Fibroblast of skin of left quadriceps (primary cell): ENCODE results near the gene TBX10.
"Not testable (repeated sequence)": the region's sequence is repeated elsewhere in the genome, so short reads cannot be mapped to it uniquely, and the experiment has no call there.

ENCODE experiments used
- DNase-seq, 2 experiments: peaks; one replicate each; pipeline ENCODE4 v3.0.0-alpha.2; 2013; ENCODE audit warnings: low read depth in 2 of 2

TBX10 gene

DNA sequence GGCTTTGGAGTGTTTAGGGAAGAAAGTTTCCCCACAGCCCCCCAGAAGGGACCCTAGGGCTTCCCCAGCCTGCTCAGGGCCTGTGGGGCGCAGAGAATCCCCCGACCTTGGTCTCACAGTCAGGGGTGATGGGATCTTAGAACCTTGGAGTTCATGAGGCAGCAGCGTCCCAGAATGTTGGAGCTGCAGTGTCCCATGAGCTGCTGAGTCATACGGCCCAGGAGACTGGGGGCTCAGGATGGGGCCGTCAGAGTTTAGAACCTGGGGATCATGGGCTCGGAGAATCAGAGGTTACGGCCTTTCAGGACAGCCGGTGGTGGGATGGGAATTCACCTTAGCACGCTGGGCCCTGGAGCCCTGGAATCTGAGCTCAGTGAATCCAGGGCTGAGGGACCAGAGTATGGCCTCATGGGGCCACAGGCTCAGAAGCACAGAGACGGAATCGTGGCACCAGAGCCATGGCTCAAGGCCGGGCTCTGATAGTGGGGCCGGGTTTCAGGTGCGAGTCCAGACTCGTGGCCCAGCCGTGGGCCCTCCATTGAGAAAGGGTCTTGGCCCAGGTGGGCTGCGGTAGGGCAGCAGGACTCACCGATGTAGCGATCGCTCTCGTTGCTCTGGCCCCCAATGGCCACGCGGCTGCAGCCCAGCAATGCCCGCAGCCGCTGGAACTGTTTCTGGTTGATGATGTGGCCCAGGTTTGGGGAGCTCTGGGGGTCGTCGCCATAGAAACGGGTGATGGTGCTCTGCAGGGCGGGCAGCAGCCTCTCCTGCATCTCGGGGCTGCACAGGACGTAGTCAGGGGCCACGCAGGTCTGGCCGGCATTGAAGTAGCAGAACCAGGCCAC lies 25.4 kb upstream of the TBX10 start:
- DNase-seq, result no peak

DNA sequence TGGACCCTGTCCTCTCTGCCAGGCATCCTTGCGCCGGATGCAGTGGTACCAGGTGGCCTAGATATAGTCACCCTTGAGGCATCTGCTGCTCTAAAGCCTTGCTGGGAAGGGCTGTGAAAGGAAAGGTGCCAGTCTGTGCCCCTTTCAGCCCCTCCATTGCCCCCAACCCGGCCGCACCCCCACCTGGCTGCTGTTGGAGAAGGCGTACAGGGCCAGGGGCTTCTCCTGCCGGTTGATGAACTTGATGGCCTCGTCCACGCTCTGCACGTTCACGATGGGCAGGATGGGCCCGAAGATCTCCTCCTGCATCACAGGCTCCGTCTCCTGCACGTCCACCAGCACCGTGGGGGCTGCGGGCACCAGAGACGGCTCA lies 24.6 kb upstream of the TBX10 start:
- DNase-seq, result no peak

DNA sequence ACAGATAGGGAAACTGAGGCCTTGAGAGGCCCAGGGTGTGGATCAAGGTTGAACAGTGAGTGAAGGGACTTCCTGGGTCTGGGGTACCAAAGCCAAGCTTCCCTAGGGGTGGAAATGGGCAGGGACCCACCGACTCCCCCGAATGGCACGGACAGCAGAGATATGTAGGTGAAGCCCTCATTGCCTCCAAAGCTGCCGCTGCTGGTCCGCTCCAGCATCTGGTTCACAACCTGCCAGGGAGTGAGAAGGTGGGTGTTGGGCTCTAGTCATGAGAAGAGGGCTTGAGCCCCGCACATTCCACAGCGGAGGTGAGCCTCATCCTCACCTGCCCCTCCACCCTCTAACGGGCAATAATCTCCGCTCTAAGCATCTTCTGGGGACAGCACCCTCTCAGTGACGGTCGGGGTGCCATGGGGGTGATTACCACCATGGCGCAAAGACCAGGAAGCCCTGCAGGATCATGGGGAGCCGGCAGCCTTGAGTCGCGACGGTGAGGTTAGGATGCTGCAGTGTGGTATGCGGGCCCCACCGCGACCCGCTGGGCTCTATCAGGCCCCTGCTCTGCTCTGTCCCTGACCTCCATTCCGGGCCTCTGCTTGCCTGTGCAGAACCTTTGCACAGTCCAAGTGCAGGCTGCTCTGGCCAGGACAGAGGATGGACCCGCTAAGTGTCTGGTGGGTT lies 24.1 kb upstream of the TBX10 start:
- no peak for DNase-seq

DNA sequence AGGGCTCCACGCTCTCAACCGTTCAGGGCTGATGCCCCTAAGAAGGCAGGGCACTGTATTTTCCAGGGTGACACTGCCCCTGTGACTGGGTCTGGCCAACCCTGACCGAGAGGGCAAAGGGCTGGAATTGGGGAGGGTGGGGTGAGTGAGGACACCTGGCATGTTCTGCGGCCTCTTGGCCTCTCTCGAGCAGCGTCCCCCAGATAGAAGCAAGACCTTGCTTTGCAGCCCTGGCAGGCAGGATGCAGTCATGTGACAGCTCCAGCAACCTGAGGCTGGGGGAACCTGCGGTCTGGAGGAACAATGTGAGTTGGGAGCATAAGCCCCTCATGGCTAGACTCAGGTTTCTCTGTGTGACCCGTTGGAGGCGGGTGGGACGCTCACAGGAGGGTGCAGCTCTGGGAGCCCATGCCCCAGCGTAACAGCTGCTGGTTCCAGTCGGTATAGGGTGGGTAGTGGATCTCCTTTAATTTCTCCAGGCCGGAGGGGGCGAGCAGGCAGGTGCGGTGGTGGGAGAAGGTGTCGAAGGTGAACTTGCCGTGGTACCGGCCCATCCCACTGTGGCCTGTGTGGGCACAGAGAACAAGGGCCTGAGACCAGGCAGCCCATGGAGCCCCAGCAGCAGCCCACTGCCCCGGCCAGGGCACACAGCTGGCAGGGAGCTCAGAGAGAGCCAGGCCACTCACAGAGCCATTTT lies 23.4 kb upstream of the TBX10 start:
- no peak for DNase-seq

DNA sequence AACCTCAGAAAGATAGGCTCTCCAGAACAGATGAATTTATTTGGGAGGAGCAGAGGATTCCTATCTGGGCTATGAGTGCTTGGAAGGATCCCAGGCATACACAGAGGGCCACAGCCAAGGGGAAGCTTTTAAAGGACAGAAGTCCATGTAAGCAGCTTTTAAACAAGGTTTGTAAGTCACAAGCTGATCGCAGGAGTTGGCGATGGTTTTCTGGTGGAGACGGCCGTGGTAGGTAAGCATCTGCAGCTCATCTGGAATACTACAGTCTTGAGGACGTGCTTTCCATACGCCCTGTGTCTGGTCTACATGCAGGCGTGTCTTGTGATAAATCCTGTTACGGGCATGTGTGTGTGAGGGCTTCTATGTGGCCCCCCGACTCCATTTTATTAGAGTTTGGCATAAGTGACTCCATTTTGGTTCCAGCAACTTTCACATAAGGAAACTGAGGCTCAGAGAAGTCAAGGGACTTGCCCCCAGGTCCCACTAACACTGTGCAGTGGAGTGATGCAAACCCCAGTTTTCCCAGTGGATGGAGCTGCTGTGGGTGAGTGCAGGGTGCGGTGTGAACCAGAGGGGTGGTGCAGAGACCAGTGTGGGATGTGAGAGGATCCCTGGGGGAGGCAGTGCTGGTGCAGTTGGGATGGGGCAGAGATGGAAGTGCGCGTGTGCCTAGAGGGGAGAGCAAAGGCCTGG lies 22.7 kb upstream of the TBX10 start:
- no peak for DNase-seq

DNA sequence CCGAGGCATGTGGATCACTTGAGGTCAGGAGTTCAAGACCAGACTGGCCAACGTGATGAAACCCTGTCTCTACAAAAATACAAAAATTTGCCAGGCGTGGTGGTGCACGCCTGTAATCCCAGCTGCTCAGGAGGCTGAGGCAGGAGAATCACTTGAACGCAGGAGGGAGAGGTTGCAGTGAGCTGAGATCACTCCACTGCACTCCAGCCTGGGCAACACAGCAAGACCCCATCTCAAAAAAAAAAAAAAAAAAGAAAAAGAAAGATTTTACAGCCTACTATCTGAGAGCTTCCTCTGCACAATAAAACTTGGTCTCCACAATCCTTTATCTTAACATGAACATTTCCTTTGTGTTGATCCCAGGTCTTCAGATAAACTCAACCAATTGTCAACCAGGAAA lies 21.2 kb upstream of the TBX10 start:
- not testable (repeated sequence) for DNase-seq

DNA sequence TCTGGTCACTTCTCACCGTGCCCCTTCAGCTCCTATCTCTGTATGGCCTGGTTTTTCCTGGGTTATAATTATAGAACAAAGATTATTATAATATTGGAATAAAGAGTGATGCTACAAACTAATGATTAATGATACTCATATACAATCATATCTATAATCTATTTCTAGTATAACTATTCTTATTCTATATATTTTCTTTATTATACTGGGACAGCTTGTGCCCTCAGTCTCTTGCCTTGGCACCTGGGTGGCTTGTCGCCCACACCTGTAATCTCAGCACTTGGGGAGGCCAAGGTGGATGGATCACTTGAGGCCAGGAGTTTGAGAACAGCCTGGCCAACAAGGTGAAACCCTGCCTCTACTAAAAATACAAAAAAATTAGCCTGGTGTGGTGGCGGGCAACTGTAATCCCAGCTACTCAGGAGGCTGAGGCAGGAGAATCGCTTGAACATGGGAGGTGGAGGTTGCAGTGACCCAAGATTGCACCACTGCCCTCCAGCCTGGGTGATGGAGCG lies 20.1 kb upstream of the TBX10 start:
- DNase-seq, result not testable (repeated sequence)

DNA sequence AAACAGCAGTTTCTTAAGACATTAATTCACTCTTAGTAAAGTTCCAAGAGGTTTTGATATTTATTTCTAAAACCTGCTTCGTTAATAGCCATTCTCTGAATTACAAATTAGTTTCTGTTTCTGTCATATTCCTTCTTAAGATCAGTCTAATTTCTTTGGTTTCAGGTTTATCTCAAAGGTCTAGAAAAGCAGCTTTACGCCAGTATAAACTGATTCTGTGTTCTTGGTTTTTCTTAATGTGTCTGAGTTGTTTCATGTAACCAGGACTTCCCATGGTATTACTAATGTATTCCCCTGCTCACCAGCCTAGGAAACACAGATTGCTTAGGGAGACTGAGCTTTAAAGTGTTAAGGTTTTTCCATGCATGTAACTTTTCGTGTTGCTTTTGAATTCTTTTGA lies 17.7 kb upstream of the TBX10 start:
- DNase-seq, result no peak

DNA sequence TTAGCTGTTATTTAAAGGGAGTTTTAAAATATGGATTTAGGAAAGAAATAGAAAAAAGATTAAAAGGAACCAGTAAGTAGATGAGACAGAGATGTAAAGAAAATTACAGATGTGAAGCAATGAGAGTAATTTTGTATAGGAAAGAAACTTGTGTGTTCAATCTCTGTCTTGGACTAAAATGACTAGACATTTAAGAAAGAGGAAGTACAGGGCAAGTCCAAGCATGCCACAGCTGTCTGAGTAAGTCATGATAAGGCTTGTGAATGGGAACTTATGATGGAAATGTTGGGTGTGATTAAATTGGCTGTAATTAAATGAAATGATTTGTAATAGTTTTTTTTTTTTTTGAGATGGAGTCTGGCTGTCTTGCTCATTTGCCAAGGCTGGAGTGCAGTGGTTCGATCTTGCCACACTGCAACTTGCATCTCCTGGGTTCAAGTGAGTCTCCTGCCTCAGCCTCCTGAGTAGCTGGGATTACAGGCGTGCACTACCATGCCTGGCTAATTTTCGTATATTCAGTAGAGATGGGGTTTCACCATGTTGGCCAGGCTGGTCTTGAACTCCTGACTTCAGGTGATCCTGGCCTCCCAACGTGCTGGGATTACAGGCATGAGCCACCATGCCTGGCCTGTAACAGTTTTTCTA lies 16.8 kb upstream of the TBX10 start:
- no peak for DNase-seq

DNA sequence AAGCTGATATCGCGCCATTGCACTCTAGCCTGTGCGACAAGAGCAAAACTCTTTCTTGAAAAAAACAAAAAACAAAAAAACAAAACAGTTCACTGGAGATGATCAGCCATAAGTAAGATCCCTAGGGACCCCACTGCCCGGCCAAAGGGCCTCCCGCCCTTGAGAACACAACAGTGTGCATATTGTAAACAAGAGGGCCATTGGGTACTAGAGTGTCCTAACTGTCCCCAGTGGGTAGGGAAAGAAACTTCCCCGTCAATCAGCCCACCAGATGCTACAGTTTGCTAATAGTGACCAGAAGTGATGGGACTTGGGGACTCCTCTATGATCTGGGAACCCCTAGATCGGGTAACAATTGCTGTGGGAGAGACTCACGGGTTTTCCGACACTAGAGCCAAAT lies 14.7 kb upstream of the TBX10 start:
- DNase-seq, result no peak

DNA sequence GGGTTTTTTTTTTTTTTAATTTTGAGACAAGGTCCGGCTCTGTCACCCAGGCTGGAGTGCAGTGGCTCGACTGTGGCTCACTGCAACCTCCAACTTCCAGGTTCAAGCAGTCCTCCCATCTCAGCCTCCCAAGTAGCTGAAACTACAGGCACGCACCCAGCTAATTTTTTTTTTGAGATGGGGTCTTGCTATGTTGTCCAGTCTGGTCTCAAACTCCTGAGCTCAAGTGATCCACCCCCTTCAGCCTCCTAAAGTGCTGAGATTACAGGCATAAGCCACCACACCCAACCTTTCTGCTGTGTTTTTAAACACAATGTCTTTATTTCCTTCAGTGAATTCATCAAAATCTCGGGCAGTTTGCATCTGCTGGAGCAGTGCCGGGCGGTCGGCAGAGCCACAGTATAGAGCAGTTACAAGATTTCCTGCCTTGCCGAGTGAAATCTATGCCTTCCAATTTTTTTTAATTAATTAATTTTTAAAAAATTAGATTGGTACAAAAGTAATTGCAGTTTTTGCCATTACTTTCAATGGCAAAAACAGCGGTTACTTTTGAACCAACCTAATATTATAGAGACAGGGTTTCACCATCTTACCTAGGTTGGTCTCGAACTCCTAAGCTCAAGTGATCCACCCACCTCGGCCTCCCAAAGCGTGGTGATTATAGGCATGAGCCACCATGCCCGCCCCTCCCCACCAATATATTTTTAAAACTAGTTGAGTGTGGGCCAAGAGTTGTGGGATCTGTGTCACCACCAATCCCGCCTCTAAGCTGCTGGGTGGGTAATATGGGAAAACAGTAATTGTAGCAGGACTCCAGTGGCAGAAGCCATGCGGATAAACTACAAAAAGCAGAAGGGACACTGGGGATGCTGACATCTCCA lies 13.6 kb upstream of the TBX10 start:
- DNase-seq, result no peak

DNA sequence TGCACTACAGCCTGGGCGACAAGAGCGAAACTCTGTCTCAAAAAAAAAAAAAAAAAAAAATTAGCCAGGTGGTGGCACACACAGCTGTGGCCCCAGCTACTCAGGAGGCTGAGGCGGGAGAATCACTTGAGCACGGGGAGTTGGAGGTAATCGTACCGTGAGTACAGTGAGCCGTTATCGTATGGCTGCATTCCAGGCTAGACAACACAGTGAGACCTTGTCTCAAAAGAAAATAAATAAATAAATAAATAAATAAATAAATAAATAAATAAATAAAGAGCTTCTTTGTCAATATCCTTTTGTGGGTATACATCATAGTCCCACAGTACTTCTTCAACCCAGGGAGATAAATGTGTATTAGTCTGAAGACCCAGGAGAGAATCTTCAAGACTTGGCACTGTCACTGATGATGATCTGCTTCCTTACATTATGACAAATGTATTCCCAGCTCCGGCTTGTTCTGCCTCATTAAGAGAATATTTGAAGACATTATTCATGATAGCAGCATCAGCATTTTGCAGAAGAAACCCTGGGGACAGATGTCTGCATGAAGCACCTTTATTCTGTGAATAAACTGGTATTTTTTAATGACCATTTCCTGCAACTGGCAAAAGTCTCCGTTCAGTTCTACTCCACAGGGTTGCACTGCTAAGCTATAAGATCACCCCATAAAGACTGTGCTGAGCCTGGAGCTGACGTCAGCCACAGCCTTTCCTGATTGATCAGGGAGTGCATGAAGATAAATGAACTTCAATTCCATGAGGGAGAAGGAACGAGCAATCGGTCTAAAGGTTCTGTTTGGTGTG lies 12.6 kb upstream of the TBX10 start:
- DNase-seq, result no peak

DNA sequence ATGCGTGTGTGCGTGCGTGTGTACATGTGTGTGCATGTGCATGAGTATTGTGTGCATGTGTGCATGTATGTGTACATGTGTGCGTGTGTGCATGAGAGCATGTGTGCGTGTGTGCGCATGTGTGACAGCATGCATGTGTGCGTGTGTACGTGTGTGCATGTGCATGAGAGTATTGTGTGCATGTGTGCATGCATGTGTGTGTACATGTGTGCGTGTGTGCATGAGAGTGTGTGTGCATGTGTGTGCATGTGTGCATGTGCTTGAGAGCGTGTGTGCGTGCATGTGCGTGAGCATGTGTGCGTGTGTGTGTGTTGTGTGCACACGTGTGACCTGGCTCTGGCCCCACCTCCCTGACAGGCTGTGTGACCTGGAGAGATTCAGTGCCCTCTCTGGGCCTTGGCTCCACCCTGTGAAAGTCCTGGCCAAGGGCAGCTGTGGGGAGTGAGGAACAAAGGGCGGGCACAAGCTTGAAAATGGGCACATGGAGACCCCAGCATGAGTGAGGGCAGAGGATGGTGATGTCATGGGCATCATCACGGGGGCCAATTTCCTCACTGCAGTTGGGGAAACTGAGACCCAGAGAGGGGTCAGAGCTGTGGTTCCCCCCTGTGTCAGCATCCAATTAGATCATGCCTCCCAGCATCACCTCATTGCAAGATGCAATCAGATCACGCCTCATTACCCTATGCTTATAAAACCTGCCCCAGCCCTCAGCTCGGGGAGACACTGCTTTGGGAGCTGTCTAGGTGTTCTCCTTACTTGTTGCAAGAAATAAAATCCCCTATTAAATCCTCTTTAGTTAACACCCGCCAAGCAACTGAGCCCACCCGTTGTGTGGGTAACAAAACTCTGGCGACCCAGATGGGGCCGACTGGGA lies 10.3 kb upstream of the TBX10 start:
- DNase-seq, result no peak

DNA sequence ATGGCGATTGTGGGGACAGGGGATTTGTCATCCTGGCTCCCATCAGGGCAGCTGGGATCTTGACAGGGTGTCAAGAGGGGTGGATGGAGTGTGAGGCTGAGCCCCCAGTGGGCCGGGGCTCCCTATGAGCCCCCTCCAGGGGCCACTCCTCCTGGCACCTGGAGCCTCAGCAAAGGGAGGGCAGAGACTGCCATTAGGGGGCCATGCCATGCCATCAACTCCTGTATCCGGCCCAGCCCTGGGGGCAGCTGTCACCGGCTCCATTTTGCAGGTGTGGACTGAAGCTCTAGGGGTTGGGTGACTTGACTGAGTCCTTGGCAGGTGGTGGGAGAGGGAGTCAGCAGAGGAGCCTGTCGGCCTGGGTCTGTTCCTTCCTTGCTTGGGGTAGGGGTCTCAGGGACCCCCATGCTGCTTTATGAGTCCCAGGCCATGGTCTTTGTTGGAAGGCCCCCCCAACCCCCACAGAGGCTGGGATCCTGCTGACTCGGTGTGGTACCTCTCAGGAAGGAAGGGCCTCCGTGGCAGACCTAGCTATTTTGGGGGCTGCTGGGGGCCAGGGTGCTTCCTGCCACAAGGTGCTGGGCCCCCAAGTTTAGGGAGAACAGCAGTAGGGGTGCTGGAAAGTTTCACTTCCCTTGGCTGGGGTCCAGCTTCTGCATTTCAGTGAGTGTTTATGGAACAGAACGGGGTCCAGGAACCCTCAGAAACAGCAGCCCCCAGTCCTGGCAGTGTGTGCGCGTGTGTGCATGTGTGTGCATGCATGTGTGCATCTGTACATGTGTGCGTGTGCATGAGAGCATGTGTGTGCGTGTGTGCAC lies 9.4 kb upstream of the TBX10 start:
- no peak for DNase-seq

DNA sequence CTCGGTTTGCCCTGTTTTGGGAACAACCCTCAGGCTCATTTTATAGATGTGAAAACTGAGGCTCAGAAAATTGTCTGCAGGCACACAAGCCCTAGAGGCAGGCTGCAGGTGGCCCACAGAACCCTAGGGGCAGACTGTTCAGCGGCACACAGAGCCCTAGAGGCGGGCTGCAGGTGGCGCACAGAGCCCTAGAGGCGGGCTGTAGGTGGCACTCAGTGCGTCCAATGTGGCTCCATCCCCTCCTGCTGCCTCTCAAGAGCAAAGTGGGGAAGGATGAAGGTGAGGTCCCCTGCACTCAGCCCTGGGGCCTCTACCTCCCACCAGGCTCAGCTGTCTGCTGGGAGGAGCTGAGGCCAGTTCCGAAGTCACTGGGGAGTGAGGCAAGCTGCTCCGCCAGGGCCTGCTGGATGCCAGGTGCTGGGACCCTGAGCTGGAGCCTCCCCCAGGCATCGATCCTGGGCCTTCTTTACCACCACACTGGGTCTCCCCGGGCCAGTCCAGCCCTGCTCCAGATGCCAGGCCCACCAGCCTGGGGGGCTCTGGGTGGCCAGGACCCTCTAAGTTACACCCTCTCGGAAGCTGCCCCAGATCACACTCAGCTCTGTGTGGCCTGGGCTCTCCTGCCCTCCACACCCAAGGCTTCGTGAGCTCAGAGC lies 8.7 kb upstream of the TBX10 start:
- DNase-seq, result no peak

DNA sequence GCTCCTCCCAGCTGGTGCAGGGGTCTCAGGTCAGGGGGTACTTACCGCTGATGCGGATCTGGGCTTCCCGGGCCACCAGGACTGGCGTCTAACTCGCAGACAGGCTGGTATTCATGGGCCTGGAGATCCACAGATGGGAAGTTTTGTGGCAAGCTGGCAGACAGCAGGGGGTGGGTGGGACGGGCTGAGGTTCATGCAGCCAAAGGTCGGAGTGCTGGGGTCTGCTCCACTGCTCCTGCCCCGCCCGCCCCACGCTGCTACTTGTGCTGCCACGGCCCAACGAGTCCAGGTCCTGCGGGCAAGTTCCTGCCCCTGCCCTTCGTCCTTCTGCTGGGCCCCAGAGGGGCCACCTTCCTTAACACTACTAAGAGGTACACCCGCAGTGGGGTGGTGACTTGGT lies 7.9 kb upstream of the TBX10 start:
- DNase-seq, result no peak
